Renal cortex interstitium (tissue), 11 donors: ENCODE data around the gene DNAH14. TPM values are rescaled to one million over a fixed set of nuclear protein-coding genes. Genes with fewer than 3 reads are reported as not detected.

ENCODE experiments used
- DNase-seq, 11 donors: peaks; one replicate each; pipeline ENCODE4 v3.0.0-alpha.2; 2013; ENCODE audit warnings: low read depth in 9 of 11, low spot score in 4 of 11; ENCODE audit errors: extremely low read depth in 1 of 11
- polyA plus RNA-seq, 3 donors: library from polyadenylated mRNA; unstranded; fragments of 120-200 nt; gene quantifications; one replicate each; pipeline ENCODE4 v1.2.1, GENCODE V29; 2013; ENCODE audit not compliant: insufficient read length in 3 of 3

DNAH14 gene
- polyA plus RNA-seq, 3 donors: 16.8 to 19.5 (median 16.8) TPM

GRCh38 chr1:225410036-225410435 lies 480.6 kb downstream of the DNAH14 start:
- no peak for DNase-seq

- no peak for DNase-seq
Observed at GRCh38 chr1:225412321-225412720, 482.8 kb downstream of the DNAH14 start.

- peak in 7 of 11 donors; percentile 27 to 72 (median 43) for DNase-seq
Observed at GRCh38 chr1:225412803-225413351, 483.4 kb downstream of the DNAH14 start.

GRCh38 chr1:225413708-225414375 lies 484.4 kb downstream of the DNAH14 start:
- no peak for DNase-seq

GRCh38 chr1:225415307-225415706 lies 485.8 kb downstream of the DNAH14 start:
- DNase-seq: no peak

GRCh38 chr1:225415967-225416745 lies 486.7 kb downstream of the DNAH14 start:
- DNase-seq: no peak

GRCh38 chr1:225418059-225418458 lies 488.6 kb downstream of the DNAH14 start:
- no peak for DNase-seq

GRCh38 chr1:225418598-225418997 lies 489.1 kb downstream of the DNAH14 start:
- DNase-seq: no peak

GRCh38 chr1:225422031-225422605 lies 492.6 kb downstream of the DNAH14 start:
- no peak for DNase-seq

- no peak for DNase-seq
Observed at GRCh38 chr1:225422795-225423517, 493.5 kb downstream of the DNAH14 start.

- no peak for DNase-seq
Observed at GRCh38 chr1:225423518-225423855, 494.0 kb downstream of the DNAH14 start.

- no peak for DNase-seq
Observed at GRCh38 chr1:225424562-225425200, 495.2 kb downstream of the DNAH14 start.

- no peak for DNase-seq
Observed at GRCh38 chr1:225425201-225425786, 495.8 kb downstream of the DNAH14 start.

GRCh38 chr1:225426395-225427234 lies 497.1 kb downstream of the DNAH14 start:
- DNase-seq: no peak

- DNase-seq: peak in 1 of 11 donors; percentile 42
Observed at GRCh38 chr1:225427235-225428067, 498.0 kb downstream of the DNAH14 start, which contains the start of gene LBR. TSS of gene LBR (minus strand) at chr1:225428038. CDS start at chr1:225424075, 3,963 bp downstream.

- DNase-seq: peak; percentile 80 to 93 (median 86)
Observed at GRCh38 chr1:225428068-225428880, 498.8 kb downstream of the DNAH14 start.
